Memory B cell (primary cell): Measurements from ENCODE around the gene RHOXF2B.
A peak's percentile ranks its signal among the peaks of the same experiment; 100 is the strongest.
"Not testable (repeated sequence)": the region's sequence is repeated elsewhere in the genome, so short reads cannot be mapped to it uniquely, and the experiment has no call there.

Source experiments
- ATAC-seq: fragments of 150-1000 bp; cut with Tn5 transposase; 2 replicates; pipeline ENCODE4 v1.10.0; 2021; ENCODE audit warnings: low read depth, mild to moderate bottlenecking, moderate library complexity
- DNase-seq, 2 donors: peaks; one replicate each; pipeline ENCODE4 v3.0.0; 2022; ENCODE audit warnings: low spot score in 2 of 2
- H3K27ac Mint-ChIP-seq: one replicate; pipeline ENCODE4 v1.8.0; 2022; ENCODE audit warnings: mild to moderate bottlenecking, moderate library complexity, mixed read lengths
- H3K27me3 Mint-ChIP-seq: one replicate; pipeline ENCODE4 v1.8.0; 2022; ENCODE audit warnings: mixed read lengths
- H3K36me3 Mint-ChIP-seq: one replicate; pipeline ENCODE4 v1.8.0; 2022; ENCODE audit warnings: mild to moderate bottlenecking, mixed read lengths
- H3K4me1 Mint-ChIP-seq: one replicate; pipeline ENCODE4 v1.8.0; 2022; ENCODE audit warnings: mixed read lengths
- H3K4me3 Mint-ChIP-seq: one replicate; pipeline ENCODE4 v1.8.0; 2022; ENCODE audit warnings: mild to moderate bottlenecking, moderate library complexity, mixed read lengths
- H3K9me3 Mint-ChIP-seq: one replicate; pipeline ENCODE4 v1.8.0; 2022; ENCODE audit warnings: mixed read lengths

The RHOXF2B gene

GRCh38 chrX:120077590-120077989 is at the start of gene RHOXF2B:
Gene RHOXF2B, minus strand, starts transcription at chrX:120077690. Its CDS starts 138 bp downstream, at chrX:120077552.
- not testable (repeated sequence) for DNase-seq, H3K4me3 Mint-ChIP-seq, H3K36me3 Mint-ChIP-seq, H3K27me3 Mint-ChIP-seq, H3K9me3 Mint-ChIP-seq, H3K4me1 Mint-ChIP-seq, H3K27ac Mint-ChIP-seq, ATAC-seq

GRCh38 chrX:120125444-120125843 is 48.0 kb upstream of the RHOXF2B start:
- peaks cover 3% of the 10 kb centered on the region for H3K36me3 Mint-ChIP-seq
- no peak overlapping the region for H3K4me3 Mint-ChIP-seq
- no peaks in the 10 kb centered on the region for H3K9me3 Mint-ChIP-seq
- H3K27ac Mint-ChIP-seq: no peak overlapping the region
- no peak for DNase-seq
- no peaks in the 10 kb centered on the region for H3K27me3 Mint-ChIP-seq
- no peaks in the 10 kb centered on the region for H3K4me1 Mint-ChIP-seq
- ATAC-seq: no peak

DNA sequence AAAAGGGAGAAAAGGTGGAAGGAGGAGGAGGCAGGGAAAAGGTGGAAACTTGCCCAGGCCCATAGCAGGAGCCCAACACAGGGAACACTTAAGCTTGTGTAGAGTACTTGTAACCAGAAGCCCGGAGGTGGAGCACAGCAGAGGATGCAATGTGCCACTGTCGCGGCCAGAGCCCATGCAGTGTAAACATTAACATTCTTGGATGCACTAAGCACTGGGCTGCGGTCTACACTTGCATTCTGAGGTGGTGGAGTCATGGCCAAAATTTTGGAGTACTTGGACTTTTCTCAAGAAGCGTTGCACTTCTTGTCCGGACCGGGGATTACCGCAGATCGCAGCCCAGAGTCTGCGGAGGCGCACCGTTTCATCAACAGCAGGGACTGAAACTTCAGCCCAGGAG is 42.7 kb upstream of the RHOXF2B start:
- no peaks in the 10 kb centered on the region for H3K4me1 Mint-ChIP-seq
- no peaks in the 10 kb centered on the region for H3K36me3 Mint-ChIP-seq
- H3K27ac Mint-ChIP-seq: no peak overlapping the region
- H3K27me3 Mint-ChIP-seq: no peaks in the 10 kb centered on the region
- no peak for ATAC-seq
- H3K4me3 Mint-ChIP-seq: no peak overlapping the region
- DNase-seq: no peak
- H3K9me3 Mint-ChIP-seq: no peaks in the 10 kb centered on the region

DNA sequence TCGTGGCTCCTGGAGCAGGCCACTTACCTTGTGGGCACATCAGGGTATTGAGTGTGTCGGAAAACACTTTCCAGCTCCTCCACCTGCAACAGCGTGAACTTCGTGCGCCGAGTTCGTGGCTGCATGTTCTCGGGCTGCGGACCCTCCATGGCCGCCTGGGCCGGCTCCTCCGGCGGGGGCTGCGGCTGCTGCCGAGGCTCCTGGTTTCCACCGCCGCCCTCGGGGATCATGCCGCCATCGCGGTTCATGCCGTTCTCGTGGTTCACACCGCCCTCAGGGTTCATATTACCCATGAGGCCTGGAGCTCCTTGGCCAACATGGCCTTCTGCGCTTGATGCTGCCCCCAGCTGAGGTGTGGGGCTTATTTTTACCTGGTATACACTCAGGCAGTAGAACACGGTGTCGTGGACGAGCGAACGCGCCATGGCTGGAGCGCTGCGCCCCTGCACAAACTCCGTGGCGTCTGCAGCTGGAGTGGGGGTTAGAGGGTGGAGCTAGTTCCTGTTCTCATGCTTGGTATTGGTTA is 38.0 kb upstream of the RHOXF2B start, which contains the start of gene RHOXF1:
Gene RHOXF1 (minus strand): TSS at position 476 of the 526 bp plus-strand sequence. CDS start 51 bp downstream, at position 425.
- Mint-ChIP-seq H3K4me1 (no peaks in the 10 kb centered on the region), H3K36me3 (no peaks in the 10 kb centered on the region), H3K27ac (no peak within 1 kb of the TSS), H3K27me3 (no peaks in the 10 kb centered on the region), H3K9me3 (no peaks in the 10 kb centered on the region), H3K4me3 (no peak within 1 kb of the TSS)
- ATAC-seq (no peak), DNase-seq (no peak)

GRCh38 chrX:120111611-120112010 is 34.1 kb upstream of the RHOXF2B start:
- Mint-ChIP-seq H3K36me3 (peaks cover 2% of the 10 kb centered on the region), H3K9me3 (no peaks in the 10 kb centered on the region), H3K27me3 (no peaks in the 10 kb centered on the region), H3K27ac (no peak overlapping the region), H3K4me1 (no peaks in the 10 kb centered on the region), H3K4me3 (no peak overlapping the region)
- ATAC-seq: no peak
- no peak for DNase-seq

DNA sequence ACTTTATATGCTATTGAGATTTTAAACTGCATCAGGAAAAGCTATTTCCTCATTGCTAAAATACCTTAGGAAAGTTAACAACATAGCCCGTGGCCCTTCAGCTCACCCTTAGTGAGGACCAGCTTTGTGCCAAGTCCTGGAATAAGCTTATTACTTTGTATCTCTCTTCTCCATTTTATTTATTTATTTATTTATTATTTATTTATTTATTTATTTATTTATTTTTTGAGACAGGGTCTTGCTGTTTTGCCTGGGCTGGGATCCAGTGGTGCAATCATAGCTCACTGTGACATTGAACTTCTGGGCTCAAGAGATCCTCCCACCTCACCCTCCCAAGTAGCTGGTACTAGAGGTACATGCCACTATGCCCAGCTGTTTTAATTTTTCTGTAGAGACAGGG is 31.9 kb upstream of the RHOXF2B start:
- Mint-ChIP-seq H3K4me1 (no peaks in the 10 kb centered on the region), H3K9me3 (no peaks in the 10 kb centered on the region), H3K36me3 (peaks cover 2% of the 10 kb centered on the region), H3K27ac (no peak overlapping the region), H3K4me3 (no peak overlapping the region), H3K27me3 (no peaks in the 10 kb centered on the region)
- ATAC-seq (no peak), DNase-seq (no peak)

GRCh38 chrX:120104707-120105106 is 27.2 kb upstream of the RHOXF2B start:
- not testable (repeated sequence) for ATAC-seq, H3K9me3 Mint-ChIP-seq, H3K36me3 Mint-ChIP-seq, H3K4me3 Mint-ChIP-seq, DNase-seq, H3K27ac Mint-ChIP-seq, H3K4me1 Mint-ChIP-seq, H3K27me3 Mint-ChIP-seq

DNA sequence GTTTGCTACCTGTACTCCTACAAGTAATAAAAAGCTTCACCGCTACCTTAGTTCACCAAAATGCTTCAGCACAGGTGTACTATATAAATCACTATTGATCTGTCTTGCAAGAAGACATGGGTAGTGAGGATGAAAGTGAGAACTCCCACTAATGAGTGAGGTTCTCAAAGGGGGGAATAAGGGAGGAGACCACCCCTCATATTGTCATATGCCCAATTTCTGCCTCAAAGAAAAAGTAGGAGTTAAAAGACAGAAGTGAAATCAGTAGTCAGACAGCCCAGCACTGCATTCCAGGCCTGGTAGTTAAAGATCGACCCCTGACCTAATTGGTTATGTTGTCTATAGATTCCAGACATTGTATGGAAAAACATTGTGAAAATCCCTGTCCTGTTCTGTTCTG is 23.6 kb upstream of the RHOXF2B start:
- H3K27me3 Mint-ChIP-seq, ATAC-seq, H3K36me3 Mint-ChIP-seq, H3K27ac Mint-ChIP-seq, H3K4me3 Mint-ChIP-seq, H3K4me1 Mint-ChIP-seq, H3K9me3 Mint-ChIP-seq, DNase-seq: not testable (repeated sequence)

GRCh38 chrX:120090208-120090607 is 12.7 kb upstream of the RHOXF2B start:
- Mint-ChIP-seq H3K36me3 (no peaks in the 10 kb centered on the region), H3K27me3 (peaks cover 2% of the 10 kb centered on the region), H3K9me3 (no peaks in the 10 kb centered on the region), H3K27ac (no peak overlapping the region), H3K4me3 (no peak overlapping the region), H3K4me1 (peaks cover 4% of the 10 kb centered on the region)
- ATAC-seq: no peak
- no peak for DNase-seq

DNA sequence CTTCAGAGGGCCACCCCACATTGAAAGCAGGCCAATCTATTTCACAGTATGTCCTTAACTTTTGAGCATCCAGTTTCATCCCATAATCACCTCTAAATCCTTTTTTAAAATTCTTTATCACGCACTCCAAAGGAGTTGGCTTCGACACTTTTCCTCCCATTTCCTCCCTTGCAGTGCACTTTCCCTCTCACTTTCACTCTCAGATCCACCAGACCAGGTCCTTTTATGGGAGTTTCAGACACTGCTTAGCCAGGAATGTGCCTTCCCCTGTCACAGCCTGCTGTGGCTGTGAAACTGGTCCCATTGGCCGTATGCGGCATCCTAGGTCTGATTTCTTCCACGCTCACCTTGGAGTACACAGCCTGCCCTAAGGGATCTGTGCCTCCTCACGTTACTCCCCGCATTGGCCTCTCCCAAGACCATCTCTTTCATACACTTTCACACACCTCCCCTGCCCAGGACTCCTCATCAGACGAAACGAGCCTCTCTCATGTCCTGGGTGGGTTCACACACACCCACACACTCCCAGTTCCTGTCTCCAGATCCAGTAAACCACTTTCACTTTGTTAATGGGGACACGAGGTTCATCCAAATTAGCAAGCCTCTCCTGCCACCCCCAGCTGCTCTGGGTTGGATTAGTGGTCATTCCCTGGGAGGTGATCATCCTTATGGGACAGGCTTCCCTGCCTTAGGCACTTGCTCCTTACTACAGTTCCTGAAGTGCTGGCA is 10.0 kb upstream of the RHOXF2B start:
- H3K4me1 Mint-ChIP-seq: peaks cover 4% of the 10 kb centered on the region
- H3K9me3 Mint-ChIP-seq: no peaks in the 10 kb centered on the region
- peak overlapping the region; percentile 23 for H3K27ac Mint-ChIP-seq
- no peaks in the 10 kb centered on the region for H3K36me3 Mint-ChIP-seq
- H3K27me3 Mint-ChIP-seq: peaks cover 2% of the 10 kb centered on the region
- DNase-seq (no peak), ATAC-seq (no peak)
- no peak overlapping the region for H3K4me3 Mint-ChIP-seq

DNA sequence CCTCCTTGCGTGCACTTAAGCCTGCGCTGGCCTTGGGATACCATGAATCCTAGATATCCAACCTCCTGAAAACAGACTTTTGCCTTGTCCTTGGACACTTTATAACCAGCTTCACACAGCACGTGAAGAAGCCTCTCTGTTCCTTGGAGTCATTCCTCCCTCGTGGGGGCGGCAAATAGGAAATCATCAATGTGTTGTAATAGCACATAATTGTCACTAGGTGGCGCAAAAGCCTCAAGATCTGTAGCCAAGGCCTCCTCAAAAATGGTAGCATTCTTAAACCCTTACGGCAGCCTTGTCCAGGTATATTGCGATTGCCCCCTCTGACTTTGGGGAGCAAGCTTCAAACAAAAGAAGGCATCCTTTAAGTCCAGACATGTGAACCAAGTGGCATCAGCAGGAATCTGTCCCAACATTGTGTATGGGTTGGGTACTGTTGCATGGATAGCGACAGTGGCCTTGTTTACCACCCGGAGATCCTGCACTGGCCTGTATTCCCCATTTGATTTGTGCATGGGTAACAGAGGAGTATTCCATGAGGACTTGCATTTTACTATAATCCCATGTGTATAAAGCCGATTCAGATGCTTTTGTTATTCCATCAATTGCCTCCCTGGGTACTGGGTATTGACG is 8.2 kb upstream of the RHOXF2B start:
- H3K36me3 Mint-ChIP-seq, H3K27ac Mint-ChIP-seq, H3K4me1 Mint-ChIP-seq, H3K9me3 Mint-ChIP-seq, H3K27me3 Mint-ChIP-seq, DNase-seq, H3K4me3 Mint-ChIP-seq, ATAC-seq: not testable (repeated sequence)

DNA sequence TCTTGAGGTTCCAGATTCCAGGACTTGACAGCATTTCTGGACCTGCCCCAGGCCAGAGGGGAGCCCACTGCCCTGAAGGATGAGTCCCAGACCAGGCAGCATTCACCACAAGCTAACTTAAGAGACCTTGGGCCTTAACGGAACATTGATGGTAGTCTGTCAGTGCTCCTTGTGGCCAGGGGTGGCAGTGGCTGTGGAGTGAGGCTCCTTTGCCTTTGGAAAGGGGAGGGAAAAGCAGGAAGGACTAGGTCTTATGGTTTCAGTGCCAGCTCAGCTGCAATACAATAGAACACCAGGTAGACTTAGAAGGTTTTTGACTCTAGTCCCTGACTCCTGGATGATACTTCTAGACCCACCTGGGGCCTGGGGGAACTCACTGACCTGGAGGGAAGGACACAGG is 11.3 kb downstream of the RHOXF2B start:
- H3K4me3 Mint-ChIP-seq, H3K36me3 Mint-ChIP-seq, H3K4me1 Mint-ChIP-seq, DNase-seq, H3K9me3 Mint-ChIP-seq, H3K27ac Mint-ChIP-seq, ATAC-seq, H3K27me3 Mint-ChIP-seq: not testable (repeated sequence)

DNA sequence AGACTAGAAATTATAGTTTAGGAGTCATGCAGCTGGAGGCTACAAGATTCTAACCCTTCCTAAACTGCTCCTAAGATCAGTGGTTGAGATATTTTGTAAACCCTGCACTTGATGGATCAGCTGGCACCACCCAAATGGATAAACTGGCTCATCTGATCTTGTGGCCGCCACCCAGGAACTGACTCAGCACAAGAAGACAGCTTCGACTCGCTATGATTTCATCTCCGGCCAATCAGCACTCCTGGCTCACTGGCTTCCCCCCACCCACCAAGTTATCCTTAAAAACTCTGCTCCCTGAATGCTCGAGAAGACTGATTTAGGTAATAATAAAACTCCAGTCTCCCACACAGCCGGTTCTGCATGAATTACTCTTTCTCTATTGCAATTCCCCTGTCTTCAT is 34.8 kb downstream of the RHOXF2B start:
- H3K4me3 Mint-ChIP-seq, DNase-seq, ATAC-seq, H3K27me3 Mint-ChIP-seq, H3K36me3 Mint-ChIP-seq, H3K9me3 Mint-ChIP-seq, H3K4me1 Mint-ChIP-seq, H3K27ac Mint-ChIP-seq: not testable (repeated sequence)

DNA sequence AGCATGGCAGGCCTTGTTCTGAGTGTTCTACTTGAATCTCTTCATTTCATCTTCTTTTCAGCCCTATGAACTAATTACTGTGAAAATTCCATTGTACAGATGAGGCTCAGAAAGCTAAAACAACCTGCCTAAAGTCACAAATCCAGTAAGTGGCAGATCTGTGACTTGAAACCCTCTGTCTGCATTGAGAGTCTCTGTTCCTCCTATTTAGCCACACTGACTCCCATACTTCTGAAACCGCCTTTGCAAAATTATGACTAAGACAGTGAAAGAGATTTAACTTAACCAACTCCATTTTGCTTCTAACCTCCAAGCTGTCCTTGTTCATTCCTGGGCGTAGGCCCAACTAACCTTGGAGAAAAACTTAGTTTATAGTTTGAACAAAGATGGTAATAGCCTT is 35.2 kb downstream of the RHOXF2B start:
- not testable (repeated sequence) for ATAC-seq, H3K9me3 Mint-ChIP-seq, H3K4me3 Mint-ChIP-seq, DNase-seq, H3K36me3 Mint-ChIP-seq, H3K27me3 Mint-ChIP-seq, H3K27ac Mint-ChIP-seq, H3K4me1 Mint-ChIP-seq

GRCh38 chrX:120040176-120040575 is 37.3 kb downstream of the RHOXF2B start:
- H3K27ac Mint-ChIP-seq, H3K4me1 Mint-ChIP-seq, H3K27me3 Mint-ChIP-seq, H3K36me3 Mint-ChIP-seq, H3K9me3 Mint-ChIP-seq, ATAC-seq, H3K4me3 Mint-ChIP-seq, DNase-seq: not testable (repeated sequence)
